SU-DHL-6 (cell line): ENCODE results near the gene AFF3.

ENCODE experiments used
- CTCF ChIP-seq: fragments of 200-600 bp; sonication (generic); IDR thresholded peaks from one replicate; pipeline ENCODE4 v1.5.1; 2017; ENCODE audit warnings: antibody characterized with exemption, mild to moderate bottlenecking, low read length, moderate library complexity; ENCODE audit not compliant: insufficient read depth, poor library complexity, severe bottlenecking
- EZH2phosphoT487 ChIP-seq: fragments of 200-600 bp; sonication (generic), shearing (Covaris generic); conservative IDR thresholded peaks from 2 replicates; pipeline ENCODE4 v1.6.1; 2018; ENCODE audit warnings: mild to moderate bottlenecking, antibody characterized with exemption, low read length, moderate library complexity, mixed read lengths

- TF ChIP-seq CTCF (no peak), EZH2phosphoT487 (no peak)
These were observed 386.3 kb downstream of the AFF3 start for GRCh38 chr2:99756059-99756458.
